KOPT-K1 (cell line): ENCODE data around the gene DNAH10.

Experiments
- H3K27ac ChIP-seq: fragments of 200-600 bp; sonication (generic); 2 replicates; pipeline ENCODE4 v1.5.1; 2016; ENCODE audit warnings: antibody characterized with exemption, mild to moderate bottlenecking, low read depth, low read length; ENCODE audit not compliant: poor library complexity, severe bottlenecking
- H3K36me3 ChIP-seq: fragments of 200-600 bp; sonication (generic); 2 replicates; pipeline ENCODE4 v1.5.1; 2017; ENCODE audit warnings: antibody characterized with exemption, mild to moderate bottlenecking, low read length, moderate library complexity; ENCODE audit not compliant: insufficient read depth
- H3K9me3 ChIP-seq: fragments of 200-600 bp; sonication (generic); 2 replicates; pipeline ENCODE4 v1.5.1; 2017; ENCODE audit warnings: antibody characterized with exemption, low read length, mild to moderate bottlenecking; ENCODE audit not compliant: insufficient read depth, poor library complexity, severe bottlenecking

The DNAH10 gene

DNA sequence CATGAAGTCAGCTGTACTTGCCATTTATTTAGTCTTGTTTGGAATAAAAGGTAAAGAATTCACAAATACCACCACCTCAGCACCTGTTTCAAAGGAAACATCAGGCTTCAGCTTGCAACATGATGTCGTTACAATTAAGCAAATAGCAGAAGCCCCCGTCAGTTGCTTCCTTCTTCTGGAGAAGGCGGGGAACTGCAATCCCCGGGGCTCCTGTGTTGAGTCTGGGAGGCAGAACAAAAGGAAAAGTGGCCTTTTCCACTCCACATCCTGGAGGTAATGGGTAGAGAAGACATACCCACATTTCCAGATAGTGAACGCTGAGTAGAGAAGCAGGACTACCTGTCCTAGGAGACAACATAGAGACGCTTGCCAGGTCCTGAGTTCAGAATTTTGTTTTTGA is 92.8 kb downstream of the DNAH10 start:
- Histone ChIP-seq H3K36me3 (no peaks in the 10 kb centered on the region), H3K27ac (no peak overlapping the region), H3K9me3 (no peaks in the 10 kb centered on the region)

DNA sequence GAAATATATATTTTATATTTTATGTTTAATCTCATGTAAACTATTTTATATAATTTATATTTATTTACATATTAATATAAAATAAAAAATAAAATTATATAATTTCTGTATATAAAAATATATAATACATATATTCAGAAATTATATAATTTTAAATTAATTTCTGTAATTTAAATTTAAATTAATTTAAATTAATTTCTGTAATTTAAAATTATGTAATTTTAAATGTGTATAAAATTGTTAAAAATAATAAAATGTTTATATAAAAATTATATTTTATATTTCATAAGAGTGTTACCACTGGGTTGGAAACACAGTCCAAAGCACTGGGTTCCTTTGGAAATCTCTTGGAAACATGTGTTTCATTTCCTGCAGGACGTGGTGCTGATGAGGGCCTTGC is 94.6 kb downstream of the DNAH10 start:
- no peaks in the 10 kb centered on the region for H3K9me3 ChIP-seq
- no peak overlapping the region for H3K27ac ChIP-seq
- H3K36me3 ChIP-seq, result no peaks in the 10 kb centered on the region

DNA sequence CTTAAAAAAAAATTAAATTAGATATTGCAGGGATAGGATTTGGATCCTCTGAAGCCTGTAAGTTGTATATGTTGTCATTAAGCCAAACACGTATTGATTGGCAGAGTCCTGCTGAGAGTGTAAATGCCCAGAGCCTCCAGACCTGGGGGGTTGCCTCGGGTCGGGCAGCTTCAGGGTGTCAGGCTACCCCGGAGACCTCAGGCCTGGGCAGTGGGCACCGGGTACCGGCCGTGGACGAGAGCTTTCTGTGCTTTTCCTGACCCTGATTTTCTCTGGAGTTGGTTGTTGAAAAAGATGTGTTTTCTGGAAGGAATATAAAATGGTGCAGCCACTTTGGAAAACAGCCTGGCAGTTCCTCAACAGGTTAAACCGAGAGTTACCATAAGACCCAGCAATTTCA is 96.1 kb downstream of the DNAH10 start:
- Histone ChIP-seq H3K27ac (no peak overlapping the region), H3K36me3 (no peaks in the 10 kb centered on the region), H3K9me3 (no peaks in the 10 kb centered on the region)

DNA sequence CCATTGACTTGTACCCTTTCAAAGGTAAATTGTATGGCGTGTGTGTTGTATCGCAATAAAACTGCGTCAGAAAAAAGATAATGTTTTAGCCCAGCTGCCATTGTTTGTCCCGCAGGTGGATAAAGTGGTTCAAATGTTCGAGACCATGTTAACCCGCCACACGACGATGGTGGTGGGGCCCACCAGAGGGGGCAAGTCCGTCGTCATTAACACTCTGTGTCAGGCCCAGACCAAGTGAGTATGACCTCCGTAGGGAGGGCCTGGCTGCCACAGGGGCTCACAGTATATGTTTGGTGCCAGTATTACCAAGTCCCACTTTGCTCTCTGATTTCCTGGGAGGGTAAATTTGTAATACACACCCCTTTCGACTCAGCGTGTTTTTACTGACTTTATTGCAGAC is 96.9 kb downstream of the DNAH10 start:
- Histone ChIP-seq H3K27ac (no peak overlapping the region), H3K36me3 (no peaks in the 10 kb centered on the region), H3K9me3 (no peaks in the 10 kb centered on the region)

DNA sequence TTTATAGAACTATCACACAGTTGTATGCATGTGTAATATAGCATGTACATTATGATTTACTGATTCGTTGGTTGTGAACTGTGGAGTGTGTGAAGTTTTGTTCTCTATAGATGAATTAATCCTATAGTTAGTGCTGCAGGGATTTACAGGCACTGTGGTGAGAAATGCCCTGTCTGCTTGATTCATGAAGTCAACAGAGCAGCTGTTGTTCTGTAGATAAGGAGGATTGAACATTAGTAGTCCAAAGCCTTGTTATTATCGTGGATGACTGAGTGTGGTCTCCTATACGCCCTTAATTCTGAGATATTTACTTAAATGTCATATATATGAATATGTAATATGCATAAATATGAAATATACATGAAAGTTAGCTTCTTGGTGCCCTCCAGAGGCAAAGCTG is 98.3 kb downstream of the DNAH10 start:
- Histone ChIP-seq H3K27ac (no peak overlapping the region), H3K36me3 (no peaks in the 10 kb centered on the region), H3K9me3 (no peaks in the 10 kb centered on the region)

DNA sequence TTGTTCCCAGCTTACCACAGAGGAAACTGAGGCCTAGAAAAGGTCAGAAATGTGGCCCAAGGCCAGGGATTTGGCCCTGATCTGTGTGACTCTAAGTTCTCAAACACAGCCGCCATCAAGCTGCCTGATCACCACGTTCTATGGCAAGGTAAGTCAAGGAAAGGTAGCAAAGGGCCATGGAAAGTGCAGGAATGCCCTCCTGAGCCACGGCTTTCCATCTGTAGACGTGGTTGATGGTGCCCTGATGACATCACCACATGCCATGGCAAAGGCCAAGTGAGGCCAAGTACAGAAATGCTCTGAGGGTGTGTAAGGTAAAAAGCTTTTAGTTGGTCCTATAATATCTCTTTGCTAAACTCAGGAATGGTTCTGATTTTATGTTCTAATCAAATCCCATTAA is 99.3 kb downstream of the DNAH10 start:
- no peaks in the 10 kb centered on the region for H3K36me3 ChIP-seq
- H3K27ac ChIP-seq, result no peak overlapping the region

DNA sequence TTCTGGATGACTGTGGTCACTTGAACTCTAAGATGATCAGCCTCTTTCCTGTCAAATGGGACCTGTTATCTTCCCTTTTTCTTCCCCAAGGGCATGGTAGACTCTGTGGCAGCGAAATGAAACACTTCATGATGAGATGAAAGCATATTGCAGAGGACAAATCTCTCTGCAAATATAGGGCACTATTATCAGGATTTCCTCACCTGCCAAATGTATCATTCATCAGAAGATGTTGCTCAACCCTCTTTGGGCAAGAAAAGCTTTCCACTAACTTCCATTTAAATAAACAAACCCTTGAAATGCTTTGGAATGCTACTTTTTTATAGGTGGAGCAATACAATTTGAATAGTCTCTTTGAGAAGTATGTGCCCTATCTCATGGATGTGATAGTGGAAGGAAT is 105.0 kb downstream of the DNAH10 start:
- H3K27ac ChIP-seq, result no peak overlapping the region
- H3K9me3 ChIP-seq, result no peaks in the 10 kb centered on the region
- no peaks in the 10 kb centered on the region for H3K36me3 ChIP-seq

More for the DNA sequence above, 99.3 kb downstream of the DNAH10 start:
- H3K9me3 ChIP-seq, result no peaks in the 10 kb centered on the region

DNA sequence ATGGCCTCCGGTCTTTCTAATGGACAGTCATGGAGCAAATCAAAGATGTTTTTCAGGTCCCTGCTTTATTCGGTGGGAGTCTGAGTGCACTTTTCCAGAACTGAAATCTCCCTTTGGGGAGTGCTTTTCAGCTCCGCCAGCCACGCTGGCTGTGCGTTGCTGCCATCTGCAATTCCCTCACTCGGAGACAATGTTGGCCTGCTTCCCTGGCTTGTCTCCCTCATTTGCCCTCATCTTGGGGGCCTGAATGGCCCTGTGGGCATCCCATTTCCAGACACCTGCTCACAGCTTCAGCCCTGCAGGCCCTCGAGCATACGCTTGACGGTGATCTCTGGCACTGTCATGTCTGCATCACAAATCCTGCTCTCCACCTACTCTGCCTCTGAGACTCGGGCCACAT is 106.7 kb downstream of the DNAH10 start:
- H3K9me3 ChIP-seq, result no peaks in the 10 kb centered on the region
- H3K27ac ChIP-seq, result no peak overlapping the region
- H3K36me3 ChIP-seq, result no peaks in the 10 kb centered on the region

DNA sequence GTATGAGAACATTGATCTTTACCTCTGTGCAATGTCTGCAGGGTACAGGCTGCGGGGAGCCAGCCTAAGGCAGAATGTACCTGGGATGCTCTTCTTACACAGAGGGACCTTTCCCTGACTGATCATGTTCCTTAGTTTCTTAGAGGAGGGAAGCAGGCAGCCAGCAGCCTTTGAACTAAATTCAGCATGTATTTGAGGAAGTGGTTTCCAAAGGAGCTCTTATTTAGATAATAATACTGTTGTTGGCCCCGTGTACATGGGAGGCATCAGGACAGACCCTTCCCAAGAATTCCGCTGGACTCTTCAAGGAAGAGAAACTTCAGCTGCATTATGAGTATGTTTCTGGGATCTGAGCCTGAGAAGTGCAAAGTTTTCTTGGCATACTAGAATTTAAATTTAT is 111.7 kb downstream of the DNAH10 start:
- no peak overlapping the region for H3K27ac ChIP-seq
- no peaks in the 10 kb centered on the region for H3K36me3 ChIP-seq
- no peaks in the 10 kb centered on the region for H3K9me3 ChIP-seq

DNA sequence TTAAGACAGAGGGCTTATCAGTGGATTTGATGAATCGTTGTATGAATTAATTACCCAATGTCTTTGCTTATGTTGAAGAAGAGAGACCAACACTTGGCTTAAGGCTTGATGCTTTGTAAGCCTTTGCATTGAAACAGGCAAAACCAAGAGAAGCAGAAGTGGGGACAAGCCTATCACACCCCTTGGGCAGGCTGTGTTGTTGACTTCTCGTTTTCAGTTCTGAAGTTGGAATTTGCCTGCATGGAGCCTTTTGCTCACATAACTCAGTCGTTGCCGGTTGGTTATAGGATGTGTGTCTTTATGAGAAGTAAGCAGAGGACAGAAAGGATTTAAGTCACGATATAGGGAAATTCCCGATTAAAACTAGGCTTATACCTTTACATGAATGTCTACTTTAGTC is 115.9 kb downstream of the DNAH10 start:
- peaks cover 6% of the 10 kb centered on the region for H3K9me3 ChIP-seq
- no peak overlapping the region for H3K27ac ChIP-seq
- no peaks in the 10 kb centered on the region for H3K36me3 ChIP-seq

DNA sequence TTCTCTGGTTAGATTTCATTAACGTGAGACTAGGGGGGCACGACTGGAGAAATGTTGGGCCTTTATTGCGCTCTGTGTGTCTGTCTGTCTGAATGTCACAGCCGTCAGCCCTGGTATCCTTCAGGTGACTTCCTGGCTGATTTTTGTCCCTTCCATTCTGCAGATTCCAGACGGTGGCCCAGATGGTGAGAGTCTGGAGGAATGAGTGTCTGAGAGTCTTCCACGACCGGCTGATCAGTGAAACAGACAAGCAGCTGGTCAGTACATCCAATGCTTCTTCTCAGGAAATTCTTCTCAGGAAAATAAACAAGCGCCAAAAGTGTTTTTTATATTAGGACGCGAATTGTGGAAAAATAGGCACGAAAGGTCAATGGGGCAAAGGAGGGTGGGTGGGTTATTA is 117.0 kb downstream of the DNAH10 start:
- H3K9me3 ChIP-seq, result peaks cover 6% of the 10 kb centered on the region
- H3K36me3 ChIP-seq, result no peaks in the 10 kb centered on the region
- H3K27ac ChIP-seq, result no peak overlapping the region

DNA sequence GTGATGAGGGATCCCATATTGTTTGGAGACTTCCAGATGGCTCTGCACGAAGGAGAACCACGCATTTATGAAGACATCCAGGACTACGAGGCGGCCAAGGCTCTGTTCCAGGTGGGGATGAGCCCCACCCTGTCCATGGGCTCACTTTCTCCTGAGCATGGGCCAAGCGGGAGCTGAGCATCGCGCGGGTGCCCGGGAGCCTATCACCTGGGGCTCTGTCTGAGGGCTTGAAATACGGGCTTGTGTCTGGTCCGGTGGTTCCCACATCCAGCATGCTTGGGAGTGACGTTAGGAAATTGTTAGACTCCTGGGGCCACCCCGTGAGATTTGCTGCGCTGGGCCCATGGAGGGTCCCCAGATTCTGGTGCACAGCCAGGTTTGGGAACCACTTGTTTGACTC is 117.6 kb downstream of the DNAH10 start:
- peaks cover 10% of the 10 kb centered on the region for H3K9me3 ChIP-seq
- H3K27ac ChIP-seq, result no peak overlapping the region
- H3K36me3 ChIP-seq, result no peaks in the 10 kb centered on the region

DNA sequence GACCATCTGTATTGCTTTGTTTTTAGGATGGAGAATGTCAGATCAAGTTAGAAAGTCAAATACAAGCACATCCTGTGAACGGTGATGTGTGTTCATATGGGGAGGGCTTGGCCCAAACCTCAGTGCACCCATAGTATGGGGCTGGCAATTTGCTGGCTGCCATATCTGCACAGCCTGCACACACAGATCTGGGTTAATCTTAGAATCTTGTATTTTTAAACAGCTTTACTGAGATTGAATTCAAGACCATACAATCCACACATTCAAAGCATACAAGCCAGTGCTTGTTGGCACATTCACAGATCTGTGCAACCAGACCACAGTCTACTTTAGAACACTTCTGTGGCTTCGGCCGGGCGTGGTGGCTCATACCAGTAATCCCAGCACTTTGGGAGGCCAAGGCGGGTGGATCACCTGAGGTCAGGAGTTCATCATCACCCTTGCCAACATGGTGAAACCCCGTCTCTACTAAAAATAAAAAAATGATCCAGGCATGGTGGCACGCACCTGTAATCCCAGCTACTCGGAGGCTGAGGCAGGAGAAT is 120.1 kb downstream of the DNAH10 start:
- H3K27ac ChIP-seq, result no peak overlapping the region
- peaks cover 10% of the 10 kb centered on the region for H3K9me3 ChIP-seq
- H3K36me3 ChIP-seq, result no peaks in the 10 kb centered on the region

DNA sequence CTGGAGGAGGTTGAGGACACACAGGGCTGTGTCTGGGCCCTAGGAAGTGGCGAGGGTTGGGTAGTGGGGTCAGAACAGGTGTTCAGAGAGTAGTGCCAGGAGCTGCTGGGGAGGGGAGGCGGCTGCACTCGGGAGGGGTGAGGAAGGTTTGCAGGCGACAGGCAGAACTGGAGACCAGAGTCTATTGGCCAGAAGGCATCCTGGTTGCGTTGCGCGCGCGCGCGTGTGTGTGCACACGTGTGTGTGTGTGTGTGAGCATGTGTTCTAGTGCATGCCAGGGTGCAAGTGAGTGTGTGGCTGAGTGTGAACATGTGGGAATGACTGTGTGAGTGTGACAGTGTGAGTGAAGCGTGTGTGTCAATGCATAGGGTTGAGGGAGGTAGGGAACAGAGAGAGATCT is 124.2 kb downstream of the DNAH10 start:
- Histone ChIP-seq H3K36me3 (no peaks in the 10 kb centered on the region), H3K27ac (no peak overlapping the region), H3K9me3 (peaks cover 9% of the 10 kb centered on the region)

DNA sequence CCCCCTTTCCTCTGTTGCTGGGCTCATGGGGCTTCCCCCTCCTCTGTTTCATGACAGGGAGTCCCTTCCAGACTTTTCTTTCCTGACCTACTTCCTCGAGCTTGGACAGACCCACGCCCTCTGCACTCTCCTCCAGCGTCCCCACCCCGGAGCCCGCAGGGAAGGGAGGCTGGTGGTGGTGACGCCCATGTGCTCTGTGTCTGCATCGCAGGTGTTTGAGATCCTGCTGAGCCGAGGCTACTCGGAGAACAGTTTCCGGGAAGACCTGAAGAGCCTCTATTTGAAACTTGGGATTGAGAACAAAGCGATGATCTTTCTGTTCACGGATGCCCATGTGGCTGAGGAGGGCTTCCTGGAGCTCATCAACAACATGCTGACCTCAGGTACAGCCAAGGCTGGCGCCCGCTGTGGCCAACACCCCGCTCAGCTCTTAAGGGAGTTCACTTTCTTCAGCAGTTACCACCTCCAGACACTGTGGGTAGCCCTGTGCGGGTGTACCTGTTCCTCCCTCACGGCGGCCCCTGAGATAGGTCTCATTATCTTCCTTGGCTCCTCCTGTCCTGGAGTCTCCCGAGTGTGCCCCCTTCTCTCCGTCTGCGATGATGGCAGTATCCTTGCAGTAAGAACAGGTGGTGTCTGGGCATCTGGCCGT is 125.0 kb downstream of the DNAH10 start:
- peaks cover 4% of the 10 kb centered on the region for H3K9me3 ChIP-seq
- H3K36me3 ChIP-seq, result no peaks in the 10 kb centered on the region
- H3K27ac ChIP-seq, result no peak overlapping the region

DNA sequence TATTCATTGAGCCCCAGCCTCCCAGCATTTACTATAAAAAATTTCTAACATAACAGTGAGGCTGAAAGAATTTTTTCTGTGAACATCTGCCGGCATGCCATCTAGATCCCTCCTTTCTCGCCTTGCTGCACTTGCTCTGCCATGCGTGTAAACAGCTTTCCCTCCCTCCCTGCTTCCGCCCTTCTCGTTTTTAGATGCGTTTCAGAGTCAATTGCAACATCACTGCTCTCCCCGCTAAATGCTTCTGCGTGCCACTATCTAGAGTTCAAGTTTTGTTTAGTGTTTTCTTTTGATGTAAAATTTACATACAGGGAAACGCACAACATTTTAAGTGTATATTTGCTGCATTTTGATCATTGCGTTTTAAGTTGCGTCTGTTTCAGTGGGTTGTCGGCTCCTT is 126.9 kb downstream of the DNAH10 start:
- H3K36me3 ChIP-seq, result no peaks in the 10 kb centered on the region

More for the DNA sequence above, 126.9 kb downstream of the DNAH10 start:
- peaks cover 4% of the 10 kb centered on the region for H3K9me3 ChIP-seq
- no peak overlapping the region for H3K27ac ChIP-seq
